Ovary (tissue), 3 donors: Measurements from ENCODE around the gene TINAG.

ENCODE experiments used
- EP300 ChIP-seq: sonication (generic); formaldehyde crosslinking; IDR thresholded peaks from one replicate; pipeline ENCODE4 v1.6.1; 2017; ENCODE audit warnings: antibody characterized with exemption
- POLR2A ChIP-seq: fragments of 450-650 bp; IDR thresholded peaks from one replicate; pipeline ENCODE4 v1.6.1; 2017; ENCODE audit warnings: antibody characterized with exemption, mild to moderate bottlenecking, moderate library complexity
- TF ChIP-seq, protein P1 (sequence below), 3 donors: fragments of 450-650 bp in 2 of 3; fragments of 200-600 bp in 1 of 3; IDR thresholded peaks; one replicate each; pipeline versions ENCODE4 v1.5.1 to v1.8.0; 2016 to 2022; ENCODE audit warnings: antibody characterized with exemption in 3 of 3, mild to moderate bottlenecking in 1 of 3
- donor health status: DM: no; HTN: no; CAD: no.

DNA sequence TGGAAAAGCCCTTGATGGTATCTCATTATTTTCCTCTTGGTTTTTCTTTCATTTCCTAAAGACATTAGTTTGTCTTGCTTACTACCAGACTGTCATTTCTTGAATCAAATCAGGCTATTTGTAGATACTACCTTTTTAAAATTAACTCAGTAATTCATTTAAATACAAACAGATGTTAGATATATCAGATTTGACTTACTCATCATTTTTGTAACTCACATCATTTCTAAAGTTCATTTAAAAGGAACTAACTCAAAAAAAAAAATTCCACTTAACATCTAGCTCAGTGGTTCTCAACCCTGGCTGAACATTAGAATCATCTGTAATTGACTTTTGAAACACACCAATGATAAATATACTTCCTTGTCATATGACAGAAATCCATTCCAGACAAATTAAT lies 48.2 kb upstream of the TINAG start:
- TF ChIP-seq, protein P1, sequence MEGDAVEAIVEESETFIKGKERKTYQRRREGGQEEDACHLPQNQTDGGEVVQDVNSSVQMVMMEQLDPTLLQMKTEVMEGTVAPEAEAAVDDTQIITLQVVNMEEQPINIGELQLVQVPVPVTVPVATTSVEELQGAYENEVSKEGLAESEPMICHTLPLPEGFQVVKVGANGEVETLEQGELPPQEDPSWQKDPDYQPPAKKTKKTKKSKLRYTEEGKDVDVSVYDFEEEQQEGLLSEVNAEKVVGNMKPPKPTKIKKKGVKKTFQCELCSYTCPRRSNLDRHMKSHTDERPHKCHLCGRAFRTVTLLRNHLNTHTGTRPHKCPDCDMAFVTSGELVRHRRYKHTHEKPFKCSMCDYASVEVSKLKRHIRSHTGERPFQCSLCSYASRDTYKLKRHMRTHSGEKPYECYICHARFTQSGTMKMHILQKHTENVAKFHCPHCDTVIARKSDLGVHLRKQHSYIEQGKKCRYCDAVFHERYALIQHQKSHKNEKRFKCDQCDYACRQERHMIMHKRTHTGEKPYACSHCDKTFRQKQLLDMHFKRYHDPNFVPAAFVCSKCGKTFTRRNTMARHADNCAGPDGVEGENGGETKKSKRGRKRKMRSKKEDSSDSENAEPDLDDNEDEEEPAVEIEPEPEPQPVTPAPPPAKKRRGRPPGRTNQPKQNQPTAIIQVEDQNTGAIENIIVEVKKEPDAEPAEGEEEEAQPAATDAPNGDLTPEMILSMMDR (IDR thresholded peaks at IDR 0.05) = no peak
- no peak for TF ChIP-seq POLR2A
- no peak for TF ChIP-seq EP300
